Measurements from ENCODE around the gene WDFY3.

- TF ChIP-seq, protein P1, sequence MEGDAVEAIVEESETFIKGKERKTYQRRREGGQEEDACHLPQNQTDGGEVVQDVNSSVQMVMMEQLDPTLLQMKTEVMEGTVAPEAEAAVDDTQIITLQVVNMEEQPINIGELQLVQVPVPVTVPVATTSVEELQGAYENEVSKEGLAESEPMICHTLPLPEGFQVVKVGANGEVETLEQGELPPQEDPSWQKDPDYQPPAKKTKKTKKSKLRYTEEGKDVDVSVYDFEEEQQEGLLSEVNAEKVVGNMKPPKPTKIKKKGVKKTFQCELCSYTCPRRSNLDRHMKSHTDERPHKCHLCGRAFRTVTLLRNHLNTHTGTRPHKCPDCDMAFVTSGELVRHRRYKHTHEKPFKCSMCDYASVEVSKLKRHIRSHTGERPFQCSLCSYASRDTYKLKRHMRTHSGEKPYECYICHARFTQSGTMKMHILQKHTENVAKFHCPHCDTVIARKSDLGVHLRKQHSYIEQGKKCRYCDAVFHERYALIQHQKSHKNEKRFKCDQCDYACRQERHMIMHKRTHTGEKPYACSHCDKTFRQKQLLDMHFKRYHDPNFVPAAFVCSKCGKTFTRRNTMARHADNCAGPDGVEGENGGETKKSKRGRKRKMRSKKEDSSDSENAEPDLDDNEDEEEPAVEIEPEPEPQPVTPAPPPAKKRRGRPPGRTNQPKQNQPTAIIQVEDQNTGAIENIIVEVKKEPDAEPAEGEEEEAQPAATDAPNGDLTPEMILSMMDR (IDR thresholded peaks at IDR 0.05 in 8 of 11, conservative IDR thresholded peaks at IDR 0.05 in 3 of 11), result no peak
- TF ChIP-seq POLR2A (IDR thresholded peaks at IDR 0.05) (no peak), POLR2AphosphoS5 (IDR thresholded peaks at IDR 0.05) (no peak)
Observed at GRCh38 chr4:84796394-84796793, 170.1 kb downstream of the WDFY3 start.

Data from spleen (tissue), 7 donors.